ENCODE data around the gene SP7.
"Not testable (repeated sequence)": the region's sequence is repeated elsewhere in the genome, so short reads cannot be mapped to it uniquely, and the experiment has no call there.

SP7 gene

DNA sequence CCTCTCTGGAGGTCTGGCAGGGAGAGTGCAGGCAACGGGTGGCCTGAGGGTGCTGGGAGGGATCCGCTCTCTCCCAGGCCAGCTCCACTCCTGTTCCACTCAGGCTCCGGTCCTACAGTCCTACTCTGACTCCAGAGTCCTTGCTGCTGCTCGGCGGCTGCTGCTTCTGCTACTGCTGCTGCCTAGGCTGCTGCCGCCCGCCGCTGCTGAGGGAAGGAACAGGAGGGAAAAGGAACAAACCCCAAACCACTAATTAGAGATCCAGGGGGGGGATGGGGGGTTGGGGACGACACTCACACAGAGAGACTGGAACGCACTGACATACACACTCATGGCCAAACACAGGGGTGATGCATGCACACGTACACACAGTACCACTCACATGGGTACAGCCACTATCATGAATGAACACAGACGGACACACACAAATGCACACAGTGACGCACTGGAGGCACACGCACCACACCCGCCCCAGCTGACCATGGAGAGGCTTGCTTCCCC lies at the start of gene SP7:
TSS of gene SP7 (minus strand) at position 174 of the 501 bp plus-strand sequence. CDS start 708 bp downstream, outside the sequence.
- no peak for DNase-seq (ENCODE audit: low read depth)

DNA sequence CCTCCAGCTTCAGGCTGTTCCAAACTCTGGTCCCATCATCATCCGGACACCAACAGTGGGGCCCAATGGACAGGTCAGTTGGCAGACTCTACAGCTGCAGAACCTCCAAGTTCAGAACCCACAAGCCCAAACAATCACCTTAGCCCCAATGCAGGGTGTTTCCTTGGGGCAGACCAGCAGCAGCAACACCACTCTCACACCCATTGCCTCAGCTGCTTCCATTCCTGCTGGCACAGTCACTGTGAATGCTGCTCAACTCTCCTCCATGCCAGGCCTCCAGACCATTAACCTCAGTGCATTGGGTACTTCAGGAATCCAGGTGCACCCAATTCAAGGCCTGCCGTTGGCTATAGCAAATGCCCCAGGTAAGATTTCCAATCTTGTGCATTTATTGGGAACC lies 47.1 kb upstream of the SP7 start:
- no peak for DNase-seq (ENCODE audit: low read depth)

- DNase-seq (ENCODE audit: low read depth) = peak; percentile 57
Measured at GRCh38 chr12:53381731-53382630, 45.8 kb upstream of the SP7 start.

GRCh38 chr12:53380794-53381730 lies 44.9 kb upstream of the SP7 start:
- DNase-seq (ENCODE audit: low read depth) = no peak

DNA sequence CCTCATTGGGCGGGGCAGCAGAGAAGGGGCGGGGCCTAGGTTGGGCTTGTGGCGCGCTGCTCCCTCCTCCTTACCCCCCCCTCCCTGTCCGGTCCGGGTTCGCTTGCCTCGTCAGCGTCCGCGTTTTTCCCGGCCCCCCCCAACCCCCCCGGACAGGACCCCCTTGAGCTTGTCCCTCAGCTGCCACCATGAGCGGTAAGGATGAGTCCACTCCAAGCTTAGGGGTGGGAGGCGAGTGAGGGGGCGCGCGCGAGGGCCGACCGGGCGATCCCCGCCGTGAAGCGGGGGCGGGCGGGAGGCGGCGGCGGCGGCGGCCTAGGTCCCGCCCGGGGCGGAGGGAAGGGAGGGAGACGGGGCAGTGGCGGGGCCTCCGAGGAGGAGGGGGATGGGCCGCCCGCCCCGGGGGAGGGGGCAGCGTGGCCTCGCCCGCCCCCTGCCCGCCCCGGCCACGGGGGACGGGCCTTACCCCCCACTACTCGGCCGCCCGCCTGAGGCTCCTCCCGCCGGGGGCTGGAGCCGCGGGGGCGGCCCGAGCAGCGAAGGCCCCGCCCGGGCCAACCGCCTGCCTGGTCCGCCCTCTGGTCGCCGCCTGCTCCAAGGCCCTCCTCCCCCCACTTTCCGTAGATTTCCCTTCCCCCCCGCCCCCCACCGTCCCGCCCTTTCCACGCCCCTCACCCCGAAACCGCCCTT lies 44.1 kb upstream of the SP7 start, which contains the start of gene SP1:
TSS of gene SP1 (plus strand) at position 73 of the 690 bp plus-strand sequence. CDS start at position 189, 116 bp downstream.
- DNase-seq (ENCODE audit: low read depth) = peak; percentile 80

- peak; percentile 100 for DNase-seq (ENCODE audit: low read depth)
Measured at GRCh38 chr12:53379389-53380103, 43.4 kb upstream of the SP7 start.

GRCh38 chr12:53378724-53379388 lies 42.7 kb upstream of the SP7 start:
- no peak for DNase-seq (ENCODE audit: low read depth)

- no peak for DNase-seq (ENCODE audit: low read depth)
Measured at GRCh38 chr12:53378222-53378621, 42.1 kb upstream of the SP7 start.

GRCh38 chr12:53376747-53377146 lies 40.6 kb upstream of the SP7 start:
- no peak for DNase-seq (ENCODE audit: low read depth)

DNA sequence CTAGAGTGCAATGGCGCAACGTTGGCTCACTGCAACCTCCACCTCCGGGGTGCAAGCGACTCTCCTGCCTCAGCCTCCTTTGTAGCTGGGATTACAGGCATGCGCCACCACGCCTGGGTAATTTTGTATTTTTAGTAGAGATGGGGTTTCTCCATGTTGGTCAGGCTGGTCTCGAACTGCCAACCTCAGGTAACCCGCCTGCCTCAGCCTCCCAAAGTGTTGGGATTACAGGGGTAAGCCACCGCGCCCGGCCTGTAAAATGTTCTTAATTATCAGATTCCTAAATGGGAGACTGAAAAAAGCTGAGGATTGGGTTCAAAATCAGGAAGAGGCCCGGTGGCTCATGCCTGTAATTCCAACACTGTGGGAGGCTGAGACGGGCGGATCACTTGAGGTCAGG lies 38.1 kb upstream of the SP7 start:
- DNase-seq (ENCODE audit: low read depth) = not testable (repeated sequence)

DNA sequence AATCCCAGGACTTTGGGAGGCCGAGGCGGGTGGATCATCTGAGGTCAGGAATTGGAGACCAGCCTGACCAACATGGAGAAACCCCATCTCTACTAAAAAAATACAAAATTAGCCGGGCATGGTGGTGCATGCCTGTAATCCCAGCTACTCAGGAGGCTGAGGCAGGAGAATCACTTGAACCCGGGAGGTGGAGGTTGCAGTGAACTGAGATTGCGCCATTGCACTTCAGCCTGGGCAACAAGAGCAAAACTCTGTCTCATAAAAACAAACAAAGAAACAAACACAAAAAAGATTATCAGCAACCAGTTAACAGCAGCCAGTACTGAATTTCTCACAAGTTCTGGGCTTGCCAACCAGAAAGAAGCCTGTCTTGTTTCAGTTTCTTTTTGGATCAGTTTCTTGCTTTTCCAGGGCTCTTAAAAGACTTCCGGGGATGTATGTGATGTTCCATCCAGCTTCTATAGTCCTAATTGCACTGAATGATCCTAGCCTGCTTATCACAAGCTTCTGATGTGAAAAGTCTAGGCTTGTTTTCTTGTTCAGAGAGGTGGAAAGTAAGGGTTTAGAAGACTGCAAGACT lies 37.5 kb upstream of the SP7 start:
- not testable (repeated sequence) for DNase-seq (ENCODE audit: low read depth)

GRCh38 chr12:53365245-53365904 lies 29.2 kb upstream of the SP7 start:
- DNase-seq (ENCODE audit: low read depth) = no peak

GRCh38 chr12:53361638-53362037 lies 25.5 kb upstream of the SP7 start:
- DNase-seq (ENCODE audit: low read depth) = not testable (repeated sequence)

DNA sequence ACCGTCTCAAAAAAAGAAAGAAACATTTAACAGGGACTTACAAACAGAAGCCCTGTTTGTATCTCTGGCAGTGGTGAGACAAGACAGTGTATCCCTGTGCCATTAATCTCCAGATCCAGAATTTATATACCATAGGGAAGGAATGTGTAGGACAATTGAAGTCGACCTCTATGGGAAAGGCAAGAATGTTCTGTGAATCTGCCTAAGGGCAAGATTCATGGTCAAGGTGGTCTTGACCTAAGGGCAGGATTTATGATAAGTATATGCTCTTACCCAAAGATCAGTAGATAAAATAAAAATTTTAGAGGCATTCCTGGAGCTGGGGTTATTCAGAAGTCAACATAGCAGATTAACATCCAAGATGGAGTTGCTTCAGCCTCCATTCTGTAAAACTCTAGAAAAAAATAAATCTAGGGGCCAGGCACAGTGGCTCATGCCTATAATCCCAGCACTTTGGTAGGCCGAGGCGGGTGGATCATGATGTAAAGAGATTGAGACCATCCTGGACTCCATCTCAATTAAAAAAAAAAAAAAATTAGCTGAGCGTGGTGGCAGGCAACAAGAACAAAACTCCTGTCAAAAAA lies 22.8 kb upstream of the SP7 start:
- DNase-seq (ENCODE audit: low read depth) = no peak

- no peak for DNase-seq (ENCODE audit: low read depth)
Measured at GRCh38 chr12:53355121-53355520, 19.0 kb upstream of the SP7 start.

- no peak for DNase-seq (ENCODE audit: low read depth)
Measured at GRCh38 chr12:53353257-53353655, 17.1 kb upstream of the SP7 start.

DNA sequence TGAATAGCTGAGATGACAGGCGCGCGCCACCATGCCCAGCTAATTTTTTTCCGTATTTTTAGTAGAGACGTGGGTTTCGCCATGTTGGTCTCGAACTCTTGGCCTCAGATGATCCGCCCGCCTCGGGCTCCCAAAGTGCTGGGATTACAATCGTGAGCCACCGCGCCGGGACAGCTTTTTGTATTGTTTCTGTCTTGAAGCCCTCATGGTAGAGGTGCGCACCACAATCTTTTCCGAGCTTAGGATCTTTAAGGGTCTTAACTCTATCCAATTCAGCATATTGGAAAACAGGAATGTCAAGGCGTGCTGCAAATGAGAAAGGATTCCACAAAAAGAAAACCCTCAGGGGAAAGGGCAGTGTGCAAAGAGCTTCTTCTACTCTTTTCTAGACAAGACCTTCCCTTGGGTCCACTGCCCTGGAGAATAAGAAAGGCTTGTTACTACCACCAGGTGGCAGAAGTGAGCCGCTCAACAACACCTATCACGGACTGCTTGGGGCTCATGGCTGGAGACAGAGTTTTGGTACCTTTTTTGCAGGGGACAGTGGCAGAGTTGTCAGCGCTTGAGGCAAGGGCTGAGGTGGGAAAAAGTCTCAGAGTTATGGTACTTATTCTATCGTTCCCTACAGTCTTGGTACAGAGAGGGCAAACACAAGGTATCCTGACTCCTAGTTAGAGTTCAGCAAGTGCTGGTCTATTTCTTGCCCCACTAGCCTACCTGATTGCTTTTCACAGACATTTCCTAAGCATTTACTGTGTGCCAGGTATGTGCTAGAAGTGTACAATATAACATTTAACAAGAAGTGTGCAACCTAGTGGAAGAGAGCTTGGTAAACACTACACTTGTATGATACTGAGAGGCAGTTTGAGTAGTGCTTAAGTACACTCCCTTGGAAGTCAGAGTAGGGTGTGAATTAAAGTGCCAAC lies 16.4 kb upstream of the SP7 start:
- DNase-seq (ENCODE audit: low read depth) = peak; percentile 75

DNA sequence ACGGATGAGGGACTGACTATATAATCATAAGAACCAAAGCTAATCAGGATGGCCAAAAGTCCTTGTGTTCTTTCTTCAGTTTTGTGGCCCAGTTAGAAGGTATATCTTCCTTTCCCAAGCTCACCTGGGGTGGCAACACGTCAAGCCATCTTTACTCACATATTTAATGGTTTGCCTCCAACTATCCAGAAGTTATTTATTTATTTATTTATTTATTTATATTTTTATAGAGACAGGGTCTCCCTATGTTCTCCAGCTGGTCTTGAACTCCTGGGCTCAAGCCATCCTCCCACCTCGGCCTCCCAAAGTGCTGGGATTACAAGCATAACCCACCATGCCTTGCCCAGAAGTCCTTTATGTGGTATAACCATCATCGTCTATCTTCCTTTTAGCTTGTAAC lies 11.8 kb upstream of the SP7 start:
- no peak for DNase-seq (ENCODE audit: low read depth)

Data from CMK (cell line).